Smooth muscle cell (in vitro differentiated cells): ENCODE data around the gene SLC4A4. TPM values are rescaled to one million over a fixed set of nuclear protein-coding genes. Genes with fewer than 3 reads are reported as not detected.

ENCODE experiments used
- DNase-seq: peaks from one replicate; lab custom pipeline; 2025; ENCODE audit not compliant: unreplicated experiment; lab: John Stamatoyannopoulos, UW
- H2AFZ ChIP-seq: fragments of 200-600 bp; sonication (generic); 2 replicates; pipeline ENCODE4 v1.6.0; 2016; ENCODE audit warnings: antibody characterized with exemption, low read depth, mild to moderate bottlenecking
- H3F3A ChIP-seq: fragments of 200-600 bp; sonication (generic); 2 replicates; pipeline ENCODE4 v1.6.0; 2017; ENCODE audit warnings: antibody characterized with exemption, low read depth
- H3K27ac ChIP-seq: fragments of 200-600 bp; sonication (generic); 2 replicates; pipeline ENCODE4 v1.5.1; 2016; ENCODE audit warnings: low read depth, mild to moderate bottlenecking
- H3K27me3 ChIP-seq: fragments of 200-600 bp; sonication (generic); 2 replicates; pipeline ENCODE4 v1.6.1; 2016; ENCODE audit warnings: low read depth, mild to moderate bottlenecking
- H3K36me3 ChIP-seq: fragments of 200-600 bp; sonication (generic); 2 replicates; pipeline ENCODE4 v1.5.1; 2016; ENCODE audit warnings: low read depth
- H3K4me1 ChIP-seq: fragments of 200-600 bp; sonication (generic); 2 replicates; pipeline ENCODE4 v1.5.1; 2016; ENCODE audit warnings: low read depth
- H3K4me2 ChIP-seq: fragments of 200-600 bp; sonication (generic); 2 replicates; pipeline ENCODE4 v1.6.0; 2016; ENCODE audit warnings: mild to moderate bottlenecking
- H3K4me3 ChIP-seq: fragments of 200-600 bp; sonication (generic); 2 replicates; pipeline ENCODE4 v1.5.1; 2016; ENCODE audit warnings: mild to moderate bottlenecking
- H3K79me2 ChIP-seq: fragments of 200-600 bp; sonication (generic); 2 replicates; pipeline ENCODE4 v1.6.0; 2016; ENCODE audit warnings: low read depth, mild to moderate bottlenecking
- H3K9ac ChIP-seq: fragments of 200-600 bp; sonication (generic); 2 replicates; pipeline ENCODE4 v1.6.0; 2016; ENCODE audit warnings: low read depth
- H3K9me3 ChIP-seq: fragments of 200-600 bp; sonication (generic); replicated peaks from 2 replicates; pipeline ENCODE4 v1.5.1; 2016; ENCODE audit warnings: low read depth
- H4K20me1 ChIP-seq: fragments of 200-600 bp; sonication (generic); 2 replicates; pipeline ENCODE4 v1.6.0; 2016; ENCODE audit warnings: low read depth
- WGBS: methylation state at CpG from one replicate; pipeline ENCODE4 v1.1.7; 2016; ENCODE audit warnings: low lambda C conversion rate; 5-methylcytosine and 5-hydroxymethylcytosine counted together
- polyA plus RNA-seq: library from polyadenylated mRNA; unstranded; fragments of >200 nt; fragmentation: Nextera tagmentation; extraction: Ambion mirVana; gene quantifications from 2 replicates; pipeline ENCODE4 v1.2.1, GENCODE V29; 2016
- total RNA-seq: library from RNA; depleted of rRNA; stranded (reverse); fragments of >200 nt; gene quantifications from 2 replicates; pipeline ENCODE4 v1.2.3, GENCODE V29; 2014
- TF ChIP-seq, protein P1 (sequence below): fragments of 200-600 bp; sonication (generic); IDR thresholded peaks from 2 replicates; pipeline ENCODE4 v1.5.1; 2017; ENCODE audit warnings: borderline replicate concordance, mild to moderate bottlenecking, antibody characterized with exemption; ENCODE audit not compliant: insufficient read depth, poor library complexity, severe bottlenecking

SLC4A4 gene
- total and polyA plus RNA-seq, 2 experiments from 2014 or later: 1.2 to 4.1 TPM

DNA sequence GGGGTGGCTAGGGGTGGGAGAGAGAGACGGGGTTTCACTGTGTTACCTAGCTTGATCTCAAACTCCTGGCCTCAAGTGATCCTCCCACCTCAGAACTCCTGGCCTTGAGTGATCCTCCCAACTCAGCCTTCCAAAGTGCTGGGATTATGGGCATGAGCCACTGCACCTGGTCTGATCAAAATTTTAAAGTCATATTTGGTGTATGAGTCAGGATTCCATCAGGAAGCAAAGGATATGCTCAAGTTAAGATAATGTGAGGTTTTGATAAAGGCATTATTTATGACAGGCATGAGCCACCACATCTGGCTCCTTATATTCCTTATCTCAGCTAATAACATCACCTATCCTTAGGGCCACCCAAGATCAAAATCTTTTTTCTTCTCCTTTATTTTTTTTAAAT, 182.0 kb downstream of the SLC4A4 start:
- H3K9ac ChIP-seq: no peak overlapping the region
- TF ChIP-seq, protein P1, sequence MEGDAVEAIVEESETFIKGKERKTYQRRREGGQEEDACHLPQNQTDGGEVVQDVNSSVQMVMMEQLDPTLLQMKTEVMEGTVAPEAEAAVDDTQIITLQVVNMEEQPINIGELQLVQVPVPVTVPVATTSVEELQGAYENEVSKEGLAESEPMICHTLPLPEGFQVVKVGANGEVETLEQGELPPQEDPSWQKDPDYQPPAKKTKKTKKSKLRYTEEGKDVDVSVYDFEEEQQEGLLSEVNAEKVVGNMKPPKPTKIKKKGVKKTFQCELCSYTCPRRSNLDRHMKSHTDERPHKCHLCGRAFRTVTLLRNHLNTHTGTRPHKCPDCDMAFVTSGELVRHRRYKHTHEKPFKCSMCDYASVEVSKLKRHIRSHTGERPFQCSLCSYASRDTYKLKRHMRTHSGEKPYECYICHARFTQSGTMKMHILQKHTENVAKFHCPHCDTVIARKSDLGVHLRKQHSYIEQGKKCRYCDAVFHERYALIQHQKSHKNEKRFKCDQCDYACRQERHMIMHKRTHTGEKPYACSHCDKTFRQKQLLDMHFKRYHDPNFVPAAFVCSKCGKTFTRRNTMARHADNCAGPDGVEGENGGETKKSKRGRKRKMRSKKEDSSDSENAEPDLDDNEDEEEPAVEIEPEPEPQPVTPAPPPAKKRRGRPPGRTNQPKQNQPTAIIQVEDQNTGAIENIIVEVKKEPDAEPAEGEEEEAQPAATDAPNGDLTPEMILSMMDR: no peak
- no peaks in the 10 kb centered on the region for H3K36me3 ChIP-seq
- WGBS: 100% methylated on average over 1 of the region's 1 CpG
- H3K9me3 ChIP-seq: no peaks in the 10 kb centered on the region
- DNase-seq: no peak
- no peaks in the 10 kb centered on the region for H3K4me1 ChIP-seq
- no peaks in the 10 kb centered on the region for H3F3A ChIP-seq
- no peak overlapping the region for H3K4me3 ChIP-seq
- no peaks in the 10 kb centered on the region for H4K20me1 ChIP-seq
- H2AFZ ChIP-seq: no peak overlapping the region
- H3K79me2 ChIP-seq: no peaks in the 10 kb centered on the region
- no peaks in the 10 kb centered on the region for H3K27me3 ChIP-seq
- H3K4me2 ChIP-seq: no peak overlapping the region
- H3K27ac ChIP-seq: no peak overlapping the region

DNA sequence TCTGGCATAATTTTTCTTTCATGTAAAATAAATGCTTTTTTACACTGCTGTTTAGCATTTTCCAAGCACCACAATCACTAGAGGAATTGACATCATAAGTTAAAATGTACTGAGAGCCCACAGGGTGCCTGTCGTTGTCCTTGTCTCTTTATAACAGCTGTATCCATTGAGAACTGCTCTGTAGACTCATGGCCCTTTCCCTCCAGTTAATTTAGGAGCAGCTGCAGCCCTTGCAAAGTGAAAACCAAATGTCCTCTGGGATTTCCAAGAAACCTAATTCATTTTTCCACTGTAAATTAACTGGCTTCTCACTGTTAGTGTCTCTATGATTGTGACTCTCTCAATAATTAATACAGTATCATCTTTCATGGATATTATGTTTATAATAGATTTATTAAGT, 185.9 kb downstream of the SLC4A4 start:
- no peaks in the 10 kb centered on the region for H3F3A ChIP-seq
- WGBS: 91% methylated on average over 1 of the region's 1 CpG
- H3K79me2 ChIP-seq: no peaks in the 10 kb centered on the region
- DNase-seq: no peak
- H3K9me3 ChIP-seq: no peaks in the 10 kb centered on the region
- H3K4me3 ChIP-seq: no peak overlapping the region
- no peak overlapping the region for H2AFZ ChIP-seq
- no peak overlapping the region for H3K27ac ChIP-seq
- no peaks in the 10 kb centered on the region for H3K4me1 ChIP-seq
- no peaks in the 10 kb centered on the region for H3K27me3 ChIP-seq
- no peaks in the 10 kb centered on the region for H4K20me1 ChIP-seq
- H3K36me3 ChIP-seq: no peaks in the 10 kb centered on the region
- H3K4me2 ChIP-seq: no peak overlapping the region
- TF ChIP-seq, protein P1: no peak
- no peak overlapping the region for H3K9ac ChIP-seq

DNA sequence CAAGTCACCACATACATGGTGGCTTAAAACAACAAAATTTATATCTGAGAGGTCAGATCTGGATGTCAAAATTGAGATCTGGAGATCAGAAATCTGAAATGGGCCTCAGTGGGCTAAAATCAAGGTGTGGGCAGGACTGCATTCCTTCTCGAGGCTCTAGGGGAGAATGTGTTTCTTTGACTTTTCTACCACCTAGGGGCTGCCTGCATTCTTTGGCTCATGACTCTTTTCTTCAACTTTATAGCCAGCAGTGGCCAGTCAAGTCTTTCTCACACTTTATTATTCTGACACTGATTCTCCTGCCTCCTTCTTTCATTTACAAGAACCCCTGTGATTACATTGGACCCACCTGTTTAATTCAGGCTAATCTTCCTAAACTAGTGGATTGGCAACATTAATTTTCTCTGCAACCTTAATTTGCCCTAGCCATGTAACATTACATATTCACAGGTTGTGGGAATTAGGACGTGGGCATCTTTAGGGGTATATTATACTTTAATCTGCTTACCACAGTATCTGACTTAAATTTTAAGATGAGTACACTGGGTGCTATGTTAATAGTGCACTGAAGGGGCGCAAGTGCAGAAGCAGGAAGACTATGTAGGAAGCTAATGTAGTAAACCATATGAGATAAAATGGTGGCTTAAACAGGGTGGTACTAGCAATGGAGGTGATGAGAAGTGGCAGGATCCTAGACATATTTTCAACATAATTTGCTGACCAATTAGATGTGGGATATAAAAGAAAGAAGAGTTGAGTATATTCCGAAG, 188.0 kb downstream of the SLC4A4 start:
- no peak overlapping the region for H3K27ac ChIP-seq
- H4K20me1 ChIP-seq: no peaks in the 10 kb centered on the region
- H3K36me3 ChIP-seq: no peaks in the 10 kb centered on the region
- no peak overlapping the region for H2AFZ ChIP-seq
- H3K4me1 ChIP-seq: no peaks in the 10 kb centered on the region
- 81% methylated on average over 4 of the region's 4 CpGs for WGBS
- H3K4me2 ChIP-seq: no peak overlapping the region
- H3K9me3 ChIP-seq: no peaks in the 10 kb centered on the region
- TF ChIP-seq, protein P1: no peak
- no peak overlapping the region for H3K4me3 ChIP-seq
- no peaks in the 10 kb centered on the region for H3K27me3 ChIP-seq
- no peak for DNase-seq
- no peaks in the 10 kb centered on the region for H3F3A ChIP-seq
- H3K79me2 ChIP-seq: no peaks in the 10 kb centered on the region
- no peak overlapping the region for H3K9ac ChIP-seq

DNA sequence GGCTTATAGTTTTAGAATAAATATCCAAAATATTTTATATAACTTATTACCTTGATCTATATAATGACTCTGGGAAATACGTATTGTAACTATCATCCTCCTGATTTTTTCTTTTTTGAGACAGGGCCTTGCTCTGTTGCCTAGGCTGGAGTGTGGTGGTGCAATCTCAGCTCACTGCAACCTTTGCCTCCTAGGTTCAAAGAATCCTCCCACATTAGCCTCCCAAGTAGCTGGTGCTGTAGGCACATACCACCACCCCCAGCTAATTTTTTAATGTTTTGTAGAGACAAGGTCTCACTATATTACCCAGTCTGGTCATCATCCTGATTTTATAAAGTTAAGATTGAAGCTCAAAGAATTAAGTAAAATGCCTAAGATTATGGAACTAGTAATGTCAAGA, 193.6 kb downstream of the SLC4A4 start:
- no peak for DNase-seq
- Histone ChIP-seq H2AFZ (no peak overlapping the region), H3K27me3 (no peaks in the 10 kb centered on the region), H3K4me3 (no peak overlapping the region), H4K20me1 (no peaks in the 10 kb centered on the region), H3K4me2 (no peak overlapping the region), H3F3A (no peaks in the 10 kb centered on the region), H3K9ac (no peak overlapping the region), H3K79me2 (no peaks in the 10 kb centered on the region), H3K27ac (no peak overlapping the region), H3K36me3 (no peaks in the 10 kb centered on the region), H3K9me3 (no peaks in the 10 kb centered on the region), H3K4me1 (no peaks in the 10 kb centered on the region)
- 95% methylated on average over 1 of the region's 1 CpG for WGBS
- TF ChIP-seq, protein P1: no peak
